Measurements from ENCODE around the gene PCIF1. TPM values are rescaled to one million over a fixed set of nuclear protein-coding genes. Genes with fewer than 3 reads are reported as not detected.

PCIF1 gene
- total and polyA plus RNA-seq, 2 donors (not counting 3 experiments of a cell fraction or from before 2014, with no cell fraction given) = 26.4 to 27.2 TPM

DNA sequence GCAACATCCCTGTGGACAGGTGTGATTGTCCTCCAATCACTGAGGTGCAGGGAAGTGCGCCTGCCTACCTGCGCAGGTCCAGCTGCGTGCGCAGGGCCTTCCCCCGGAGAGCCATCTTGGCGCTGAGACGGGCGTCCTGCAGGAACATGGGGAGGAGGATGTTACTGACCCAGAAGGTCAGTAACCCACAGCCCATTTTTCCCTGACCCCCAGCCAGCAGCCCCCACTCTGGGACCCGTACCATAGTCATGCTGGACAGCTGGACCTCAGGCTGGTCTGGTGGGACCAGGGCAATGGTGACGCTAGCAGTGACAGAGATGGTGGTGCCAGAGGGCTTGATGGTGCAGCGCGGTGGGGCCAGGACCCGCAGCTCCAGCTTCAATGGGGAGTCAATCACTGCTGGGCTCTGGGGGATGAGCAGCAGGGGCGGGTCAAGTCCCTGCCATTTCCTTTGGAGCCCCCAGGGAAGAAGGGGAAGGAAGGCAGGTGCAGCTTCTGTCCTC lies 32.2 kb upstream of the PCIF1 start:
- no peak overlapping the region for H3K4me2 ChIP-seq (ENCODE audit: insufficient read depth, low read length)
- ChIA-PET CTCF (interaction anchor here (1.3 kb wide), 1 partner anchor 12 kb away, joined by 3 read pairs; no protein-coding TSS in a partner anchor), POLR2A (interaction anchor here (0.6 kb wide), 1 partner anchor 22 kb away, joined by 3 read pairs; no protein-coding TSS in a partner anchor)
- H3K9me1 ChIP-seq (replicated peaks; ENCODE audit: control insufficient read depth, extremely low read depth, insufficient read depth, low read length) = no peaks in the 10 kb centered on the region
- no peaks in the 10 kb centered on the region for H3K9me3 ChIP-seq (replicated peaks; ENCODE audit: control insufficient read depth, insufficient read depth, low read length)
- H2AFZ ChIP-seq (ENCODE audit: low read depth, low read length) = no peak overlapping the region
- BruUV-seq (replicated peaks) = no TSS peak
- H3K27me3 ChIP-seq (ENCODE audit: control insufficient read depth in 2 of 2, insufficient read depth in 2 of 2, low read length in 2 of 2) = no peaks in the 10 kb centered on the region
- no peak overlapping the region for H3K27ac ChIP-seq (ENCODE audit: insufficient read depth, low read depth, low read length)
- no peaks in the 10 kb centered on the region for H3K4me1 ChIP-seq (ENCODE audit: control insufficient read depth, extremely low read depth, insufficient read depth, low read length)
- H3K79me2 ChIP-seq (ENCODE audit: control insufficient read depth, insufficient read depth, low read length) = no peaks in the 10 kb centered on the region
- no peaks in the 10 kb centered on the region for H4K20me1 ChIP-seq (replicated peaks; ENCODE audit: control insufficient read depth, extremely low read depth, insufficient read depth, low read length)
- TF ChIP-seq POLR2A (IDR thresholded peaks at IDR 0.05; ENCODE audit: low read depth, low read length) (no peak), GATA2 (IDR thresholded peaks at IDR 0.05; ENCODE audit: insufficient read depth, insufficient read length, low read depth, low read length) (no peak), JUN (IDR thresholded peaks at IDR 0.05; ENCODE audit: borderline replicate concordance, insufficient read depth, insufficient read length, low read depth) (no peak), FOS (IDR thresholded peaks at IDR 0.05; ENCODE audit: borderline replicate concordance, insufficient read depth, low read length) (no peak), POLR2AphosphoS5 (IDR thresholded peaks at IDR 0.05; ENCODE audit: insufficient read depth, low read depth, low read length) (no peak), MYC (IDR thresholded peaks at IDR 0.05; ENCODE audit: low read depth, low read length) (no peak), EZH2 (IDR thresholded peaks at IDR 0.05; ENCODE audit: borderline replicate concordance, low read depth, low read length, severe bottlenecking) (no peak)
- TF ChIP-seq, protein P1, sequence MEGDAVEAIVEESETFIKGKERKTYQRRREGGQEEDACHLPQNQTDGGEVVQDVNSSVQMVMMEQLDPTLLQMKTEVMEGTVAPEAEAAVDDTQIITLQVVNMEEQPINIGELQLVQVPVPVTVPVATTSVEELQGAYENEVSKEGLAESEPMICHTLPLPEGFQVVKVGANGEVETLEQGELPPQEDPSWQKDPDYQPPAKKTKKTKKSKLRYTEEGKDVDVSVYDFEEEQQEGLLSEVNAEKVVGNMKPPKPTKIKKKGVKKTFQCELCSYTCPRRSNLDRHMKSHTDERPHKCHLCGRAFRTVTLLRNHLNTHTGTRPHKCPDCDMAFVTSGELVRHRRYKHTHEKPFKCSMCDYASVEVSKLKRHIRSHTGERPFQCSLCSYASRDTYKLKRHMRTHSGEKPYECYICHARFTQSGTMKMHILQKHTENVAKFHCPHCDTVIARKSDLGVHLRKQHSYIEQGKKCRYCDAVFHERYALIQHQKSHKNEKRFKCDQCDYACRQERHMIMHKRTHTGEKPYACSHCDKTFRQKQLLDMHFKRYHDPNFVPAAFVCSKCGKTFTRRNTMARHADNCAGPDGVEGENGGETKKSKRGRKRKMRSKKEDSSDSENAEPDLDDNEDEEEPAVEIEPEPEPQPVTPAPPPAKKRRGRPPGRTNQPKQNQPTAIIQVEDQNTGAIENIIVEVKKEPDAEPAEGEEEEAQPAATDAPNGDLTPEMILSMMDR (IDR thresholded peaks at IDR 0.05; ENCODE audit: extremely low read depth in 1 of 2, insufficient read depth in 1 of 2, low read depth in 1 of 2, low read length in 2 of 2) = no peak
- TF ChIP-seq, protein P2, sequence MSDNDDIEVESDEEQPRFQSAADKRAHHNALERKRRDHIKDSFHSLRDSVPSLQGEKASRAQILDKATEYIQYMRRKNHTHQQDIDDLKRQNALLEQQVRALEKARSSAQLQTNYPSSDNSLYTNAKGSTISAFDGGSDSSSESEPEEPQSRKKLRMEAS (IDR thresholded peaks at IDR 0.05; ENCODE audit: insufficient read depth, insufficient read length) = no peak
- FAIRE-seq = no peak
- peaks cover 0 to 23% of the 10 kb centered on the region in 2 experiments for H3K36me3 ChIP-seq (ENCODE audit: control insufficient read depth in 2 of 2, extremely low read depth in 1 of 2, insufficient read depth in 2 of 2, low read length in 2 of 2)
- dilution Hi-C loops (cut with MboI; ENCODE audit: extremely low pct_ligation_motif_present, low sequenced_read_pairs) (no loop called here), intact Hi-C loops (cut with micrococcal nuclease) (no loop called here)
- H3K4me3 ChIP-seq (replicated peaks in 1 of 3; ENCODE audit: insufficient read depth in 1 of 3, low read depth in 1 of 3, low read length in 3 of 3) = no peak overlapping the region
- no peak for DNase-seq (ENCODE audit: low read depth, low spot score)
- no peak overlapping the region for H3K9ac ChIP-seq (replicated peaks; ENCODE audit: extremely low read depth, insufficient read depth, low read length)
